PC-3 (cell line): Measurements from ENCODE around the gene NAP1L4. TPM values are rescaled to one million over a fixed set of nuclear protein-coding genes. Genes with fewer than 3 reads are reported as not detected.

Source experiments
- ATAC-seq: fragments of 200-7000 bp; cut with Tn5 transposase; 2 replicates; pipeline ENCODE4 v1.9.1; 2020; ENCODE audit warnings: mild to moderate bottlenecking, moderate library complexity
- BruUV-seq: library from RNA; stranded (reverse); fragments of 400-500 nt; replicated peaks from 2 replicates; lab custom pipeline; 2021; lab: Mats Ljungman, UMichigan
- CTCF ChIA-PET: fragments of 300-600 bp; sonication (Branson Sonifier 250); formaldehyde crosslinking; loops from one replicate; lab custom pipeline; 2022; ENCODE audit warnings: antibody characterized with exemption; lab: Charles Lee
- POLR2A ChIA-PET: fragments of 300-600 bp; sonication (Branson Sonifier 250); formaldehyde crosslinking; loops from one replicate; lab custom pipeline; 2022; ENCODE audit warnings: antibody characterized with exemption; ENCODE audit not compliant: unreplicated experiment; lab: Charles Lee
- DNase-seq: peaks from one replicate; pipeline ENCODE4 v3.0.0-alpha.2; 2015
- H2AFZ ChIP-seq: fragments of 300-600 bp; sonication (generic); 2 replicates; pipeline ENCODE4 v1.6.0; 2016; ENCODE audit warnings: antibody characterized with exemption, low read length
- H3F3A ChIP-seq: fragments of 300-600 bp; sonication (generic); one replicate; pipeline ENCODE4 v1.6.0; 2017; ENCODE audit warnings: antibody characterized with exemption, low read length, control low read depth, mild to moderate bottlenecking; ENCODE audit not compliant: unreplicated experiment
- H3K27ac ChIP-seq: fragments of 300-600 bp; sonication (generic); 2 replicates; pipeline ENCODE4 v1.5.1; 2016; ENCODE audit warnings: mild to moderate bottlenecking, low read length
- H3K27me3 ChIP-seq: fragments of 300-600 bp; sonication (generic); 2 replicates; pipeline ENCODE4 v1.6.1; 2016; ENCODE audit warnings: low read length, mixed read lengths
- H3K36me3 ChIP-seq: fragments of 300-600 bp; sonication (generic); 2 replicates; pipeline ENCODE4 v1.6.1; 2016; ENCODE audit warnings: low read depth, mixed run types, low read length, mixed read lengths
- H3K4me1 ChIP-seq: fragments of 300-600 bp; sonication (generic); 2 replicates; pipeline ENCODE4 v1.5.1; 2016; ENCODE audit warnings: low read length; ENCODE audit not compliant: insufficient read depth
- H3K4me2 ChIP-seq: fragments of 300-600 bp; sonication (generic); 2 replicates; pipeline ENCODE4 v1.6.0; 2016; ENCODE audit warnings: low read length
- H3K4me3 ChIP-seq: fragments of 300-600 bp; sonication (generic); 2 replicates; pipeline ENCODE4 v1.5.1; 2016; ENCODE audit warnings: mild to moderate bottlenecking, low read length, mixed read lengths
- H3K79me2 ChIP-seq: fragments of 300-600 bp; sonication (generic); 2 replicates; pipeline ENCODE4 v1.6.1; 2017; ENCODE audit warnings: low read length, mixed read lengths
- H3K9ac ChIP-seq: fragments of 300-600 bp; sonication (generic); 2 replicates; pipeline ENCODE4 v1.6.0; 2016; ENCODE audit warnings: mild to moderate bottlenecking, low read length
- H3K9me2 ChIP-seq: fragments of 300-600 bp; sonication (generic); replicated peaks from 2 replicates; pipeline ENCODE4 v1.6.1; 2016; ENCODE audit warnings: mixed run types, low read length, mixed read lengths
- H3K9me3 ChIP-seq: fragments of 300-600 bp; sonication (generic); 2 replicates; pipeline ENCODE4 v1.6.1; 2016; ENCODE audit warnings: low read length, mixed read lengths
- H4K20me1 ChIP-seq: fragments of 300-600 bp; sonication (generic); 2 replicates; pipeline ENCODE4 v1.6.1; 2016; ENCODE audit warnings: low read length, mixed read lengths
- CTCF ChIP-seq: fragments of 300-600 bp; sonication (generic); conservative IDR thresholded peaks from 2 replicates; pipeline ENCODE4 v1.5.1; 2017; ENCODE audit warnings: antibody characterized with exemption, low read depth, mild to moderate bottlenecking, low read length
- EZH2 ChIP-seq: fragments of 300-600 bp; sonication (generic); IDR thresholded peaks from one replicate; pipeline ENCODE4 v1.6.1; 2017; ENCODE audit warnings: antibody characterized with exemption, mild to moderate bottlenecking, low read length; ENCODE audit not compliant: unreplicated experiment
- EZH2phosphoT487 ChIP-seq: fragments of 300-600 bp; sonication (generic); IDR thresholded peaks from 2 replicates; pipeline ENCODE4 v1.6.1; 2018; ENCODE audit warnings: mild to moderate bottlenecking, antibody characterized with exemption, low read length, borderline replicate concordance
- intact Hi-C: fragments of 100-400 bp; cut with micrococcal nuclease; formaldehyde crosslinking; loops from 2 replicates; pipeline ENCODE4 v1.9.0; 2023
- total RNA-seq: library from RNA; depleted of rRNA; stranded (reverse); fragments of >200 nt; gene quantifications from 2 replicates; pipeline ENCODE4 v1.2.3, GENCODE V29; 2014

The NAP1L4 gene
- total RNA-seq, 1 experiment from 2014 or later: 115 TPM

GRCh38 chr11:2999464-2999998, 7.4 kb upstream of the NAP1L4 start:
- intact Hi-C loops: no loop called here

GRCh38 chr11:2998073-2998850, 6.1 kb upstream of the NAP1L4 start:
- Histone ChIP-seq H3K79me2 (no peaks in the 10 kb centered on the region), H3K4me1 (no peaks in the 10 kb centered on the region), H2AFZ (no peak overlapping the region), H3K9me2 (no peaks in the 10 kb centered on the region), H3K4me3 (no peak overlapping the region), H3K9me3 (no peaks in the 10 kb centered on the region), H4K20me1 (no peaks in the 10 kb centered on the region), H3K4me2 (no peak overlapping the region), H3K27me3 (no peaks in the 10 kb centered on the region), H3K27ac (no peak overlapping the region), H3K36me3 (peaks cover 7% of the 10 kb centered on the region), H3F3A (no peaks in the 10 kb centered on the region), H3K9ac (no peak overlapping the region)
- TF ChIP-seq CTCF: no peak
- TF ChIP-seq EZH2: no peak
- TF ChIP-seq EZH2phosphoT487: no peak
- CTCF ChIA-PET: no interaction called here
- intact Hi-C loops: no loop called here
- POLR2A ChIA-PET: no interaction called here
- TSS peak; percentile 22 for BruUV-seq
- no peak for DNase-seq
- ATAC-seq: no peak

More at GRCh38 chr11:2999464-2999998, 7.4 kb upstream of the NAP1L4 start:
- Histone ChIP-seq H3K9me2 (no peaks in the 10 kb centered on the region), H2AFZ (no peak overlapping the region), H3K27me3 (no peaks in the 10 kb centered on the region), H3K9ac (no peak overlapping the region), H3F3A (no peaks in the 10 kb centered on the region), H4K20me1 (no peaks in the 10 kb centered on the region), H3K4me3 (no peak overlapping the region), H3K36me3 (peaks cover 7% of the 10 kb centered on the region), H3K27ac (no peak overlapping the region), H3K79me2 (no peaks in the 10 kb centered on the region), H3K9me3 (no peaks in the 10 kb centered on the region), H3K4me1 (peaks cover 3% of the 10 kb centered on the region; the same call in 1 of the 2 replicates), H3K4me2 (no peak overlapping the region)
- CTCF ChIA-PET: no interaction called here
- ATAC-seq (no peak), DNase-seq (no peak)
- POLR2A ChIA-PET: no interaction called here
- BruUV-seq: no TSS peak
- TF ChIP-seq EZH2phosphoT487: no peak
- TF ChIP-seq CTCF: no peak
- TF ChIP-seq EZH2: no peak

GRCh38 chr11:2997406-2997805, 5.3 kb upstream of the NAP1L4 start:
- DNase-seq (no peak), ATAC-seq (no peak)
- Histone ChIP-seq H3K36me3 (peaks cover 7% of the 10 kb centered on the region), H3K9ac (no peak overlapping the region), H3K4me1 (no peaks in the 10 kb centered on the region; the same call in 1 of the 2 replicates), H3K79me2 (no peaks in the 10 kb centered on the region), H3K4me3 (no peak overlapping the region), H3K27ac (no peak overlapping the region), H3K9me3 (no peaks in the 10 kb centered on the region), H3K27me3 (no peaks in the 10 kb centered on the region), H2AFZ (no peak overlapping the region), H4K20me1 (no peaks in the 10 kb centered on the region), H3F3A (no peaks in the 10 kb centered on the region), H3K4me2 (no peak overlapping the region), H3K9me2 (no peaks in the 10 kb centered on the region)
- POLR2A ChIA-PET: no interaction called here
- no TSS peak for BruUV-seq
- CTCF ChIA-PET: no interaction called here
- TF ChIP-seq EZH2 (no peak), EZH2phosphoT487 (no peak), CTCF (no peak)
- intact Hi-C loops: no loop called here
